Measurements from ENCODE around the gene ATAD5.

- TF ChIP-seq EZH2 (IDR thresholded peaks at IDR 0.05; ENCODE audit: low read length) (no peak), CTCF (optimal IDR thresholded peaks at IDR 0.05 in 1 of 3, IDR thresholded peaks at IDR 0.05 in 1 of 3, conservative IDR thresholded peaks at IDR 0.05 in 1 of 3; ENCODE audit: extremely low read depth in 1 of 3, insufficient read depth in 2 of 3, low read length in 3 of 3) (no peak)
These were observed 11.6 kb upstream of the ATAD5 start for GRCh38 chr17:30819971-30820705.
